GM12878 (cell line): ENCODE results near the gene ZNF281. TPM values are rescaled to one million over a fixed set of nuclear protein-coding genes. Genes with fewer than 3 reads are reported as not detected.
A peak's percentile ranks its signal among the peaks of the same experiment; 100 is the strongest.

Experiments used
- ATAC-seq: fragments of 200-7000 bp; cut with Tn5 transposase; 3 replicates; pipeline ENCODE4 v1.9.1; 2020; ENCODE audit warnings: mild to moderate bottlenecking, moderate library complexity
- BruUV-seq: library from RNA; stranded (reverse); fragments of 400-500 nt; replicated peaks from 2 replicates; lab custom pipeline; 2021; lab: Mats Ljungman, UMichigan
- CTCF ChIA-PET: fragments of 300-600 bp; sonication (Branson Sonifier 250); formaldehyde crosslinking; extraction: SDS; loops from one replicate; lab custom pipeline; 2021; ENCODE audit warnings: inconsistent platforms; lab: Yijun Ruan, JAX
- POLR2A ChIA-PET: fragments of 350-600 bp; formaldehyde crosslinking; extraction: SDS; loops from one replicate; lab custom pipeline; 2021; ENCODE audit warnings: inconsistent platforms; lab: Charles Lee
- RAD21 ChIA-PET: fragments of 300-600 bp; sonication (Branson Sonifier 250); formaldehyde crosslinking; loops from one replicate; lab custom pipeline; 2023; ENCODE audit warnings: antibody characterized with exemption; ENCODE audit not compliant: unreplicated experiment; lab: Charles Lee
- SMC1A ChIA-PET: fragments of 300-600 bp; sonication (Branson Sonifier 250); formaldehyde crosslinking; loops from one replicate; lab custom pipeline; 2023; ENCODE audit not compliant: unreplicated experiment, uncharacterized antibody; lab: Charles Lee
- DNase-seq: peaks from one replicate; pipeline ENCODE4 v3.0.0-alpha.2; 2011; ENCODE audit warnings: low read depth, low spot score
- FAIRE-seq: peaks from 3 replicates; lab custom pipeline; 2011; peaks lifted over from hg19 to GRCh38; lab: Jason Lieb, UNC
- H2AFZ ChIP-seq: 2 replicates; pipeline ENCODE4 v1.6.0; 2011; ENCODE audit warnings: low read depth, low read length, control low read depth; ENCODE audit not compliant: control insufficient read depth
- H3K27ac ChIP-seq: 2 replicates; pipeline ENCODE4 v1.5.1; 2011; ENCODE audit warnings: control low read depth; ENCODE audit not compliant: control insufficient read depth, insufficient read depth
- H3K27me3 ChIP-seq, 2 experiments: replicated peaks in 1 of 2; 2 replicates each; pipeline versions ENCODE4 v1.6.0 to v1.6.1; 2011; ENCODE audit warnings: low read length in 1 of 2; ENCODE audit not compliant: control insufficient read depth in 2 of 2, insufficient read depth in 2 of 2
- H3K36me3 ChIP-seq, 2 experiments: 2 replicates each; pipeline ENCODE4 v1.5.1; 2011; ENCODE audit warnings: low read length in 1 of 2; ENCODE audit not compliant: control insufficient read depth in 2 of 2, insufficient read depth in 2 of 2
- H3K4me1 ChIP-seq: 2 replicates; pipeline ENCODE4 v1.6.1; 2011; ENCODE audit warnings: mild to moderate bottlenecking, low read length, moderate library complexity, mixed read lengths; ENCODE audit not compliant: control insufficient read depth, insufficient read depth
- H3K4me2 ChIP-seq: 2 replicates; pipeline ENCODE4 v1.6.0; 2011; ENCODE audit warnings: control low read depth; ENCODE audit not compliant: control insufficient read depth, insufficient read depth
- H3K4me3 ChIP-seq: fragments of 200-600 bp; sonication (generic); 2 replicates; pipeline ENCODE4 v1.5.1; 2016
- H3K79me2 ChIP-seq: 2 replicates; pipeline ENCODE4 v1.6.0; 2011; ENCODE audit warnings: low read length; ENCODE audit not compliant: control insufficient read depth, insufficient read depth
- H3K9ac ChIP-seq: 2 replicates; pipeline ENCODE4 v1.8.0; 2011; ENCODE audit warnings: low read length, control low read depth, mixed read lengths; ENCODE audit not compliant: control insufficient read depth, insufficient read depth
- H3K9me3 ChIP-seq: replicated peaks from 3 replicates; pipeline ENCODE4 v1.5.1; 2011; ENCODE audit warnings: mild to moderate bottlenecking, low read length; ENCODE audit not compliant: control insufficient read depth, insufficient read depth
- H4K20me1 ChIP-seq: 2 replicates; pipeline ENCODE4 v1.6.0; 2011; ENCODE audit not compliant: control insufficient read depth, insufficient read depth
- ATF2 ChIP-seq: IDR thresholded peaks from 2 replicates; pipeline ENCODE4 v1.6.1; 2012; ENCODE audit warnings: low read length, inconsistent platforms
- CEBPZ ChIP-seq: fragments of 150-350 bp; IDR thresholded peaks from 2 replicates; pipeline ENCODE4 v1.6.1; 2016; ENCODE audit warnings: low read depth, low read length
- ELK1 ChIP-seq: IDR thresholded peaks from 2 replicates; pipeline ENCODE4 v1.6.1; 2012; ENCODE audit warnings: low read depth, low read length, improper control_type of control experiment
- MXI1 ChIP-seq: fragments of 150-350 bp; IDR thresholded peaks from 2 replicates; pipeline ENCODE4 v1.6.1; 2011; ENCODE audit warnings: low read depth, mild to moderate bottlenecking, inconsistent platforms, low read length, improper control_type of control experiment
- MYC ChIP-seq: IDR thresholded peaks from 2 replicates; pipeline ENCODE4 v1.6.1; 2011; ENCODE audit warnings: mild to moderate bottlenecking, low read length, moderate library complexity, inconsistent platforms; ENCODE audit not compliant: insufficient read depth, insufficient replicate concordance, insufficient read length, severe bottlenecking
- SIX5 ChIP-seq: IDR thresholded peaks from 2 replicates; pipeline ENCODE4 v1.6.1; 2011; ENCODE audit warnings: mild to moderate bottlenecking, low read depth, low read length, moderate library complexity; ENCODE audit not compliant: severe bottlenecking
- SMAD5 ChIP-seq: IDR thresholded peaks from 2 replicates; pipeline ENCODE4 v1.6.1; 2016; ENCODE audit warnings: antibody characterized with exemption, low read depth
- SUZ12 ChIP-seq: fragments of 200-600 bp; sonication (generic); IDR thresholded peaks from one replicate; pipeline ENCODE4 v1.6.1; 2018; ENCODE audit warnings: antibody characterized with exemption, mild to moderate bottlenecking; ENCODE audit not compliant: unreplicated experiment
- TARDBP ChIP-seq: IDR thresholded peaks from 2 replicates; pipeline ENCODE4 v1.6.1; 2016; ENCODE audit warnings: borderline replicate concordance
- WRNIP1 ChIP-seq: IDR thresholded peaks from 2 replicates; pipeline ENCODE4 v1.6.1; 2011; ENCODE audit warnings: low read depth, low read length, improper control_type of control experiment, borderline replicate concordance
- YY1 ChIP-seq: IDR thresholded peaks from 2 replicates; pipeline ENCODE4 v1.6.1; 2011; ENCODE audit warnings: low read depth, mild to moderate bottlenecking, low read length
- ZNF24 ChIP-seq: fragments of 450-650 bp; IDR thresholded peaks from 2 replicates; pipeline ENCODE4 v1.6.1; 2017; ENCODE audit warnings: antibody characterized with exemption, mild to moderate bottlenecking
- WGBS: methylation state at CpG from one replicate; pipeline ENCODE4 v1.1.6; 2016; ENCODE audit warnings: low lambda C conversion rate; ENCODE audit not compliant: insufficient replicate concordance, insufficient coverage; ENCODE audit errors: missing lambda C conversion rate; 5-methylcytosine and 5-hydroxymethylcytosine counted together
- in situ Hi-C: fragments of 300-500 bp; cut with MboI; formaldehyde crosslinking; loops from 9 replicates; pipeline ENCODE4 v1.14.3; 2018; ENCODE audit warnings: mixed read lengths
- intact Hi-C: fragments of 100-400 bp; cut with micrococcal nuclease; formaldehyde crosslinking; loops from one replicate; pipeline ENCODE4 v1.14.2; 2022; ENCODE audit not compliant: unreplicated experiment
- polyA plus RNA-seq, 11 experiments: library from polyadenylated mRNA; depleted of rRNA in 4 of 11; unstranded in 6 of 11; stranded (reverse) in 5 of 11; fragments of >200 nt; fragmentation: Nextera tagmentation in 4 of 11; fragmentation: Illumina TruSeq in 1 of 11; extraction: Ambion mirVana in 4 of 11; extraction: Trizol in 1 of 11; gene quantifications; 1 replicate in 1 of 11; 2 replicates in 10 of 11; pipeline versions ENCODE4 v1.2.1 to v1.2.3, GENCODE V29; 2011 to 2016; ENCODE audit warnings: inconsistent platforms in 2 of 11, missing spikeins in 2 of 11, low read depth in 1 of 11
- total RNA-seq, 4 experiments: library from RNA; depleted of rRNA in 3 of 4; stranded (reverse); fragments of >200 nt in 3 of 4; fragmentation: Illumina TruSeq in 1 of 4; extraction: Trizol in 1 of 4; gene quantifications; 2 replicates each; pipeline versions ENCODE4 v1.2.1 to v1.2.3, GENCODE V29; 2013 to 2021
- TF ChIP-seq, protein P1 (sequence below): fragments of 450-650 bp; IDR thresholded peaks from 2 replicates; pipeline ENCODE4 v1.6.1; 2016; ENCODE audit warnings: mild to moderate bottlenecking, moderate library complexity, borderline replicate concordance

The ZNF281 gene
- total and polyA plus RNA-seq, 10 of the 15 experiments (the other 5 are each of a cell fraction or from before 2014, with no cell fraction given) = 8.3 to 21.8 (median 15.4) TPM

GRCh38 chr1:200409203-200409760, 554 bp downstream of the ZNF281 start:
- Histone ChIP-seq H3K4me1 (peaks cover 14% of the 10 kb centered on the region), H3K4me2 (peak overlapping the region; percentile 97), H2AFZ (peak overlapping the region; percentile 92), H3K36me3 (peaks cover 0 to 12% of the 10 kb centered on the region in 2 experiments; a peak in 2 of 4 replicates), H3K9ac (peak overlapping the region; percentile 94), H4K20me1 (no peaks in the 10 kb centered on the region), H3K79me2 (peaks cover 44% of the 10 kb centered on the region), H3K27ac (peak overlapping the region; percentile 91), H3K4me3 (peak overlapping the region; percentile 82), H3K9me3 (no peaks in the 10 kb centered on the region; the same call in 2 of the 3 replicates), H3K27me3 (no peaks in the 10 kb centered on the region)
- no TSS peak for BruUV-seq
- FAIRE-seq (no peak), ATAC-seq (peak; percentile 55), DNase-seq (no peak)
- under 1% methylated on average over 37 of the region's 41 CpGs for WGBS
- ChIA-PET SMC1A (interaction anchor here (0.5 to 1.4 kb wide), 3 partner anchors 32 to 133 kb away, joined by 3 to 4 read pairs (median 3); no protein-coding TSS in a partner anchor), CTCF (no interaction called here), RAD21 (interaction anchor here (1.5 kb wide), 1 partner anchor 65 kb away, joined by 3 read pairs; no protein-coding TSS in a partner anchor), POLR2A (interaction anchor here (0.5 to 1.0 kb wide), 3 partner anchors 65 to 178 kb away, joined by 3 to 6 read pairs (median 4); no protein-coding TSS in a partner anchor)
- intact Hi-C loops = loop anchor here (5.0 kb wide), 1 partner anchor 78 kb away; no protein-coding TSS in a partner anchor
- in situ Hi-C loops = no loop called here
- TF ChIP-seq MXI1 = no peak
- 0 out of 2 replicates have a peak, but pooled peaks have one; percentile 15 for TF ChIP-seq ZNF24
- TF ChIP-seq CEBPZ = no peak
- TF ChIP-seq WRNIP1 = no peak
- TF ChIP-seq ELK1 = no peak
- no peak for TF ChIP-seq SUZ12
- TF ChIP-seq YY1 = no peak
- no peak for TF ChIP-seq TARDBP
- TF ChIP-seq, protein P1, sequence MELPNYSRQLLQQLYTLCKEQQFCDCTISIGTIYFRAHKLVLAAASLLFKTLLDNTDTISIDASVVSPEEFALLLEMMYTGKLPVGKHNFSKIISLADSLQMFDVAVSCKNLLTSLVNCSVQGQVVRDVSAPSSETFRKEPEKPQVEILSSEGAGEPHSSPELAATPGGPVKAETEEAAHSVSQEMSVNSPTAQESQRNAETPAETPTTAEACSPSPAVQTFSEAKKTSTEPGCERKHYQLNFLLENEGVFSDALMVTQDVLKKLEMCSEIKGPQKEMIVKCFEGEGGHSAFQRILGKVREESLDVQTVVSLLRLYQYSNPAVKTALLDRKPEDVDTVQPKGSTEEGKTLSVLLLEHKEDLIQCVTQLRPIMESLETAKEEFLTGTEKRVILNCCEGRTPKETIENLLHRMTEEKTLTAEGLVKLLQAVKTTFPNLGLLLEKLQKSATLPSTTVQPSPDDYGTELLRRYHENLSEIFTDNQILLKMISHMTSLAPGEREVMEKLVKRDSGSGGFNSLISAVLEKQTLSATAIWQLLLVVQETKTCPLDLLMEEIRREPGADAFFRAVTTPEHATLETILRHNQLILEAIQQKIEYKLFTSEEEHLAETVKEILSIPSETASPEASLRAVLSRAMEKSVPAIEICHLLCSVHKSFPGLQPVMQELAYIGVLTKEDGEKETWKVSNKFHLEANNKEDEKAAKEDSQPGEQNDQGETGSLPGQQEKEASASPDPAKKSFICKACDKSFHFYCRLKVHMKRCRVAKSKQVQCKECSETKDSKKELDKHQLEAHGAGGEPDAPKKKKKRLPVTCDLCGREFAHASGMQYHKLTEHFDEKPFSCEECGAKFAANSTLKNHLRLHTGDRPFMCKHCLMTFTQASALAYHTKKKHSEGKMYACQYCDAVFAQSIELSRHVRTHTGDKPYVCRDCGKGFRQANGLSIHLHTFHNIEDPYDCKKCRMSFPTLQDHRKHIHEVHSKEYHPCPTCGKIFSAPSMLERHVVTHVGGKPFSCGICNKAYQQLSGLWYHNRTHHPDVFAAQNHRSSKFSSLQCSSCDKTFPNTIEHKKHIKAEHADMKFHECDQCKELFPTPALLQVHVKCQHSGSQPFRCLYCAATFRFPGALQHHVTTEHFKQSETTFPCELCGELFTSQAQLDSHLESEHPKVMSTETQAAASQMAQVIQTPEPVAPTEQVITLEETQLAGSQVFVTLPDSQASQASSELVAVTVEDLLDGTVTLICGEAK = no peak
- TF ChIP-seq ATF2 = no peak
- no peak for TF ChIP-seq MYC
- no peak for TF ChIP-seq SIX5
- TF ChIP-seq SMAD5 = no peak
